ENCODE data around the gene ZSCAN2.
"Not testable (repeated sequence)": the region's sequence is repeated elsewhere in the genome, so short reads cannot be mapped to it uniquely, and the experiment has no call there.

ZSCAN2 gene

DNA sequence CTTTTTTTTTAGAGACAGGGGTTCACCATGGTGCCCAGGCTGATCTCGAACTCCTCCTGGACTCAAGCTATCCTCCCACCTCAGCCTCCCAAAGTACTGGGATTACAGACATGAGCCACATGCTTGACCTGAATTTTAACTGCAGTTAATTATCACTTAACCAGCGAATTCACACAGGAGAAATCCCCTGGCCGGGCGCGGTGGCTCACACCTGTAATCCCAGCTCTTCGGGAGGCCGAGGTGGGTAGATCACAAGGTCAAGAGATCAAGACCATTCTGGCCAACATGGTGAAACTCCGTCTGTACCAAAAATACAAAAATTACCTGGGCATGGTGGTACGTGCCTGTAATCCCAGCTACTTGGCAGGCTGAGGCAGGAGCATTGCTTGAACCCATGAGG lies 41.1 kb downstream of the ZSCAN2 start:
- DNase-seq (ENCODE audit: low spot score): not testable (repeated sequence)

DNA sequence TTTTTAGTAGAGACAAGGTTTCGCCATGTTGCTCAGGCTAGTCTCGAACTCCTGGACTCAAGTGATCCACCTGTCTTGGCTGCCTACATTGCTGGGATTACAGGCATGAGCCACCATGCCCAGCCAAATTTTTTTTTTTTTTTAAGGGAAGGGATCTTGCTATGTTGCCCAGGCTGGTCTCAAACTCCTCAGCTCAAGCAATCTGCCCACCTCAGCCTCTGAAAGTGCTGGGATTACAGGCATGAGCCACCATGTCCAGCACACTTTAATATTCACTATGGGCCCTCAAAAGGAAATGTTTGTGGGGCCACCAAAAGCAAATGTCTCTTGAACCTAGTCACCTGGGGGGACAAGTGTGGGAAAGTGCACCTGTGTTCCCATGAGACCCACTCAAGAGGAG lies 41.8 kb downstream of the ZSCAN2 start:
- not testable (repeated sequence) for DNase-seq (ENCODE audit: low spot score)

- no peak for DNase-seq (ENCODE audit: low spot score)
Measured at GRCh38 chr15:84643838-84644237, 43.0 kb downstream of the ZSCAN2 start.

DNA sequence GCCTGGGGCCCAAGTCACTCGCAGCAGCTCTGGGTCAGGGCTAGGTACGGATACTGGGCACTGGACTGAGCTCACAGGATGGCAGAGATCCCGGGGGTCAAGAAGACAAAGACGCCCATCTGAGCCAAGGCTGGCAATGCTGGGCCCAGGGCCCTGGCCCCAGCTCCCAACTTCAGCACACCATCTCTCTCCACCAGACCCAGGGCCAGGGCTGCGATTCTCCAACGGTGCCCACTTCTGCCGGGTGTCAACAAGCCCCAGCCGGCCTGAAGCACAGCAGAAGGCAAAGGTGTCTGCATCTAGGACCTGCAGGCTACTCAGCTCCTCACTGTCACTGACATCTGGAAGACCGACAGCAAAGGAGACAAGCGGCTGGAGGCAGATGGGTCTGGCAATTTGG lies 44.7 kb downstream of the ZSCAN2 start:
- DNase-seq (ENCODE audit: low spot score): no peak

DNA sequence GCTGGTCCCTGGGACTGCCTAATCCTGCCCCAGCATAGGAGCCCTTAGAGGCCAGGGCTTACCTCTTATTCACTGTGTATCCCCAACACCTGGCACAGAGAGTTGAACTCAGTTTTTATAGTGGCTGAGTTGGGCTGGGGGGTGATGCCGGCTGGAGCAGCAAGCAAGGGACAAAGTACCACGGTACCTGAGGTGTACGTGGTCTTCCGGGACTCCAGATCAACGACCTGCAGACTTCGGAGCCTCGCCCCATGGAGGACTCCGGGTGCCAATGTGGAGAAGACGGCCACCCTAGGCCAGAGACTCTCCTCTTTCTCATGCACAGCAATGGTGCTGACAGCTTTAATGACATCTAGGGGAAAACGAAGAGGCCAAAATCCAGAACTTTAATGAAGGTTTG lies 45.2 kb downstream of the ZSCAN2 start:
- no peak for DNase-seq (ENCODE audit: low spot score)

DNA sequence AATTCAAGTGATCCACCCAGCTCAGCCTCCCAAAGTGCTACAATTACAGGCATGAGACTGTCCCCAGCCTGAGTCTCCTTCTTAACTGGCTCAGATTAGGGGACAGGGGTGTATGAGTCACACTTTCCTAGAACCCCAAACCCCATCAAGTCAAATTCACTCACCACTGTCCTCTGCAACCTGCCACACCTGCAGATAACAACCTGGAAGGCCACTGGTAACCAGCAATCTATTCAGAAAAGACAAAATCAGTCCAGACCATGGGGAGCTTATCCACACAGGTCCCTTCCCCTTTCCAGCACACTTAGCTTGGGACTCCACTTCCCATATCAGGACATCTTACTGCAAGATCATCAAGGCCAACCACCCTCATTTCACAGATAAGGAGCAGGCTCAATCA lies 46.9 kb downstream of the ZSCAN2 start:
- no peak for DNase-seq (ENCODE audit: low spot score)

- DNase-seq (ENCODE audit: low spot score): no peak
Measured at GRCh38 chr15:84648539-84648938, 47.7 kb downstream of the ZSCAN2 start.

DNA sequence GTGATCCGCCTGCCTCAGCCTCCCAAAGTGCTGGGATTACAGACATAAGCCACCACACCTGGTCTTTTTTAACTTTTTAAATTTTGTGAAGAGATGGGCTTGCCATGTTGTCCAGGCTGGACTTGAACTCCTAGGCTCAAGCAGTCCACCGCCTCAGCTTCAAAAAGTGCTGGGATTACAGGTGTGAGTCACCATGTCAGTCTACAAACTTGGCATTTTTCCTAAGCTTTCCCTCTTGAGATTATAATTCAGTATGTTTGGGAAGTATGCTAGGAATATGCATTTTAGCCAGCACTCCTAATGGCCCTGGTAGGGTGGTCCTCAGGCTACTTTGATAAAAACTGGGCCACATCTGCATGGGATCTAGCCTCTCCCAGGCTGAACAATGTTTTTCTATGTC lies 48.9 kb downstream of the ZSCAN2 start:
- no peak for DNase-seq (ENCODE audit: low spot score)

DNA sequence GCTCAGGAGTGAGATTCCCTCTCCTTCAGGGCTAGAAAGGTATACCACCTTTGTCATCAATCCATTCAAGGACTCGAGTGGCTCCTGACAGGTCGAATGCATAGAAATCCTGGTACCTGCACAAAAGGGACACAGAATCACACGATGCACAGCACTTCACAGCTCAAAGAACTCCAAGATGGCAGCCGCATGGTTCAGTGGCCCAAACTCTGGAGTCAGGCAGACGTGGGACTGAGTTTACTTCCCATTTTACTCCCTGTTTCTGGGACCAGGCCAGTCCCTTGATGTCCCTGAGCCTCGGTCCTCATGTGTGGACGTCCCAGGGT lies 52.7 kb downstream of the ZSCAN2 start:
- no peak for DNase-seq (ENCODE audit: low spot score)

DNA sequence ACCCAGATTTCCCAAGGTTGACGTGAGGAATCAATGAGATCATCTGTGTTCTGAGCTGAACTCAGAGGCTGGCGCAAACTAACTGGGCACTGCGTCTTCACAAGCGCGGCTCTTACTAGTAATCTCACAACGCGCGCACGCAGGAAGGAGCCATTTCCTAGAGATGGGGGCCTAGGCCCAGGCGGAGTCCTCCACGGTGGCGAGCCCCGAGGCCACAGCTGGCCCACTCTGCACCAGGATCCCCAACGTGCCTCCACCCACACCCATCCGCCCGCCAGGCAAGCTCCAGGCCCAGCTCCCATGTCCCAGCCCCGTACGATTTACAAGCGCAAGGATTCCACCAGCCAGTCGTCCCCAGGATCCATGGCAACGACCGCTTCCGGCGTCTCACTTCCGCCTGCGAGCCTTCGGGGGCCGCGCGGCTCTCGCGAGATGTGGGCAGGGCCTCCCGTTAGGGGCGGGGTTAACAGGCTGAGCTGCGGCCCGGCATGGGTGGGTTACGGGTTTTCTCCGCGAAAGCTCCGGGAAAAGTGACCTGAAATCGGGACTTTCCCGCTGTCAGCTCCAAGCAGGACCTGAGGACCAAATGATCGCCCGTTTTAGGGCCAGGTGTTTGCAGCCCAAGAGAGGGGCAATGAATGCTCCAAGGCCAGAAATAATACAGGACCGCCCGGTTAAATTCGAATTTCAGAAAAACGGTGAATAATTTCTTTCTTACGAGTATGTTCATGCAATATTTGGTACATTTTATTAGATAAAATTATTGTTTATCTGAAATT lies 53.3 kb downstream of the ZSCAN2 start, which contains the start of gene WDR73:
TSS of gene WDR73 (minus strand) at position 374 of the 779 bp plus-strand sequence. CDS start at position 365, 9 bp downstream.
- DNase-seq (ENCODE audit: low spot score): peak; percentile 98

DNA sequence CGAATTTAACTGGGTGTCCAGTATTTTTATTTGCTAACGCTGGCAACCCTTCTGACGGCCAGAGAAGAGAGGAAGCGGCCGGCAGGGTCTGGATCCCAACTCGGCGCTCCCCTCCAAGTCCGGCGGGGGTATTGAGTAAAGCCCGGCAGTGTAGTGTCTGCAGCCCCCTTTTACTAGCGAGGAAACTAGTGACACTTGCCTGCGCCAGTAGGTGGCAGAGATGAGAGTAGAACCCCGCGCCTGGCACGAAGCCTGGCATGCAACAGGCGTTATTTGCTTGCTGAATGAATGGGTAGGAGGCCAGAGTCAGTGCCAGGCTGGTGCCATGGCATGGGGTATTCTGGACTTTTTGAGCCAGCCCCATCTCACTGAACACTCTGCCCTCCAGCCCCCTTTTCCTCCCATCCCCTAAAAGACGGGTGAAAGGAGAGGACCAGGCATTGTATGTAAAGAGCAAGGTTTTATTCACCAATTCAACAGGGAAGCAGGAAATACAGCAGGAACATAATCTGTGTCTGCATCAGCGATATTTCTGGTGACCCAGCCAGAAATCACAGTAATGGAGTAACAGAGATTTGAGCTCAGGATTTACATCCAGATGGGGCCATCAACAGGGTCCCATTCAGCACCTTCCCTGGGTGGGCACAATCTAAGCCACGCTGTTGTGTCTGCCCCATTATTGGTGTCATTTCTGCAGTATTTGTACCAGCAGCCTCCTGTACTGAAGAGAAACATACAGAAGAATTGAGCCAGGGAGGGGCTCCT lies 54.1 kb downstream of the ZSCAN2 start:
- DNase-seq (ENCODE audit: low spot score): peak; percentile 94

GRCh38 chr15:84656972-84657371 lies 56.2 kb downstream of the ZSCAN2 start:
- DNase-seq (ENCODE audit: low spot score): no peak

DNA sequence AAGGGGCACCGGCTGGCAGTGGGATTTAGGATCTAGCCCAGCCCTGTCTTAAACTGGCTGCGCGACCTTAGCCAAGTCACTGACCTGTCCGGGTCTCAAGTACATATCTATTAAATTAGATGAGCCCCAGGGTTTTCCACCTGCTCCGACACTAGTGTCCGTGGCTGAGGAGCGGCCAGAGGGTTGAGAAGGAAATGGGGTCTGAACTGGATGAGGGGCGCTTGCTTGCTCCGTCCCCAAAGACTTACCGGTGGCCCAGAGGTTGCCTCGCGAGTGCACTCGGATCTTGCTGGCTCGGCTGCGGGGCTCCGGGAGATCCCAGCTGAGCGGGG lies 56.9 kb downstream of the ZSCAN2 start:
- no peak for DNase-seq (ENCODE audit: low spot score)

DNA sequence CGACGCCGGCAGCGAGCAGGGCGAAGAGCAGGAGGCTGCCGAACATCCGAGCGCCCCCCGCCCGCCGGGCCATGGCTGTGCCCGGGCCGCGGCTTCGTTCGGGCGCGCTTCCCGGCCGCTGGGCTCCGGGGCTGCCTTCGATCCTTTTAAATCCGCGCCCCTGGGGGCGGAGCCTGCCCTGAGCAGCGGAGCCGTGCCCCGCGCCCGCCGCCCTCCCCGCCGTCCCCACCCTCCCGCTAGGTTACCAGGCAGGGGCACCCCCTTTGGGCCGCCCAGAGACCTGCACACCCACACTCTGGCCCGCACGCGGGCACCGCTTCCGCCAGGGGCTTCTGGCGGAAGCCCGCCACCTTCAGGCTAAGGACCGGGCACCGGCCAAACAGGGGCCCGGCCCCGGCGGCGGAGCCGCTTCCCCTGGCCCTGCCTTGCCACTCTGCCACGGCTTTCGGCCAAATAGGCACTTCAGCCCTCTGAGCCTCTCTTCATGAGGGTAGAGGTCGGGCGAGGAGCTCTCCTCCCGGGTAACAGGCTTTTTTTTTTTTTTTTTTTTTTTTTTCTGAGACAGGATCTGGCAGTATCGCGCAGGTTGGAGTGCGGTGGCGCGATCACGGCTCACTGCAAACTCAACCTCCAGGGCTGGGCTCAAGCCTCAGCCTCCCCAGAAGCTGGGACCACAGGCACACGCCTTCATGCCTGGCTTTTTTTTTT lies 57.4 kb downstream of the ZSCAN2 start, which contains the start of gene NMB:
TSS of gene NMB (minus strand) at position 120 of the 708 bp plus-strand sequence. CDS start at position 73, 47 bp downstream.
- peak; percentile 57 for DNase-seq (ENCODE audit: low spot score)

GRCh38 chr15:84658788-84659411 lies 58.1 kb downstream of the ZSCAN2 start:
- DNase-seq (ENCODE audit: low spot score): no peak

GRCh38 chr15:84659904-84660781 lies 59.3 kb downstream of the ZSCAN2 start:
- no peak for DNase-seq (ENCODE audit: low spot score)

- DNase-seq (ENCODE audit: low spot score): no peak
Measured at GRCh38 chr15:84661001-84661400, 60.2 kb downstream of the ZSCAN2 start.

DNA sequence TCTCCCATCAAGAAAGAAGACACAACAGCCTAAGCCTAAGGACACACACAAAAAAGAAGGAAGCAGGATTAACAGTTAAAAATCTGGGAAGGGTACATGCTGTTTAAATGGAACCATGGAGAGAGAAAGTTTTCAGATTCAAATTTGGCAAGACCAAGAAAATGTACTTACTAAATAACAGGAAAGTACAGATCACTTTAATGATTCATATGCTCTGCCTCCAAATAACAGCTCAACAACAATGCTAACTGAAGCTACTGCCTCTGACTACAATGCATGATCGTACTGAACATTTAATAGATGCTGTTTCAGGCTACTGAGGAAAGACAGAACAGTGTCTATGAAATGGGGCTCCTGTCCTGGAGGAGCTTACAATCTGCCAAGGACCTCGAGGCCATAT lies 65.6 kb downstream of the ZSCAN2 start:
- no peak for DNase-seq (ENCODE audit: low spot score)

- no peak for DNase-seq (ENCODE audit: low spot score)
Measured at GRCh38 chr15:84668221-84668982, 67.6 kb downstream of the ZSCAN2 start.

GRCh38 chr15:84669726-84670125 lies 68.9 kb downstream of the ZSCAN2 start:
- peak; percentile 19 for DNase-seq (ENCODE audit: low spot score)

DNA sequence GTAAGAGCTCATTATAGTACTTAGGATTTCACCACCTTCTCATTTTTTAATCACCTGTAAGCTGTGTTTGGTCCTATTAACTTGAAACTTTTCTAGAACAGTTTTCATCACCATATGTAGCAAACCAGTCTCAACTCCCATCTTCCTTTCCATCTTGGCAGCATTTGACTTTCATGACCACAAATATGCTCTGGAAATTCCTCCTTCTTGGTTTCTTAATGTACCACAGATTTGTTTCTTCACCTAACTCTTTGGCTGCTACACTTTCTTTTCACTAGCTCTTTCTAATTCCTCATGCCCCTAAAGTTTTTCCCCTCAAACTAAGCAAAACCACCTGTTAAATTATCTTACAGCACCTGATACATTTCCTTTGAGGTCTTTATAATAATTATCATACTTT lies 70.4 kb downstream of the ZSCAN2 start:
- no peak for DNase-seq (ENCODE audit: low spot score)

All from Ammon's horn (tissue), 1 donor.